Adrenal gland (tissue), 5 donors: Measurements from ENCODE around the gene LOXHD1.

Experiments
- POLR2A ChIP-seq, 2 donors: fragments of 450-650 bp; IDR thresholded peaks; one replicate each; pipeline ENCODE4 v1.6.1; 2017; ENCODE audit warnings: antibody characterized with exemption in 2 of 2, mild to moderate bottlenecking in 2 of 2, moderate library complexity in 1 of 2
- TF ChIP-seq, protein P1 (sequence below), 6 experiments: fragments of 450-650 bp in 4 of 6; fragments of 200-600 bp in 2 of 6; sonication (generic) in 1 of 6; IDR thresholded peaks; 1 replicate in 5 of 6; 2 replicates in 1 of 6; pipeline versions ENCODE4 v1.5.1 to v1.8.0; 2016 to 2021; ENCODE audit warnings: antibody characterized with exemption in 6 of 6, mild to moderate bottlenecking in 2 of 6, moderate library complexity in 1 of 6
- donor health status: DM: no; HTN: no; CAD: no.

GRCh38 chr18:46696268-46696667 lies 39.2 kb upstream of the LOXHD1 start:
- TF ChIP-seq, protein P1, sequence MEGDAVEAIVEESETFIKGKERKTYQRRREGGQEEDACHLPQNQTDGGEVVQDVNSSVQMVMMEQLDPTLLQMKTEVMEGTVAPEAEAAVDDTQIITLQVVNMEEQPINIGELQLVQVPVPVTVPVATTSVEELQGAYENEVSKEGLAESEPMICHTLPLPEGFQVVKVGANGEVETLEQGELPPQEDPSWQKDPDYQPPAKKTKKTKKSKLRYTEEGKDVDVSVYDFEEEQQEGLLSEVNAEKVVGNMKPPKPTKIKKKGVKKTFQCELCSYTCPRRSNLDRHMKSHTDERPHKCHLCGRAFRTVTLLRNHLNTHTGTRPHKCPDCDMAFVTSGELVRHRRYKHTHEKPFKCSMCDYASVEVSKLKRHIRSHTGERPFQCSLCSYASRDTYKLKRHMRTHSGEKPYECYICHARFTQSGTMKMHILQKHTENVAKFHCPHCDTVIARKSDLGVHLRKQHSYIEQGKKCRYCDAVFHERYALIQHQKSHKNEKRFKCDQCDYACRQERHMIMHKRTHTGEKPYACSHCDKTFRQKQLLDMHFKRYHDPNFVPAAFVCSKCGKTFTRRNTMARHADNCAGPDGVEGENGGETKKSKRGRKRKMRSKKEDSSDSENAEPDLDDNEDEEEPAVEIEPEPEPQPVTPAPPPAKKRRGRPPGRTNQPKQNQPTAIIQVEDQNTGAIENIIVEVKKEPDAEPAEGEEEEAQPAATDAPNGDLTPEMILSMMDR (IDR thresholded peaks at IDR 0.05) = no peak
- TF ChIP-seq POLR2A (IDR thresholded peaks at IDR 0.05) = no peak
